EL (cell line): ENCODE measurements around the gene CDK8.
A peak's percentile ranks its signal among the peaks of the same experiment; 100 is the strongest.

Source experiments
- DNase-seq: peaks from one replicate; pipeline ENCODE4 v3.0.0-alpha.2; 2016

The CDK8 gene

DNA sequence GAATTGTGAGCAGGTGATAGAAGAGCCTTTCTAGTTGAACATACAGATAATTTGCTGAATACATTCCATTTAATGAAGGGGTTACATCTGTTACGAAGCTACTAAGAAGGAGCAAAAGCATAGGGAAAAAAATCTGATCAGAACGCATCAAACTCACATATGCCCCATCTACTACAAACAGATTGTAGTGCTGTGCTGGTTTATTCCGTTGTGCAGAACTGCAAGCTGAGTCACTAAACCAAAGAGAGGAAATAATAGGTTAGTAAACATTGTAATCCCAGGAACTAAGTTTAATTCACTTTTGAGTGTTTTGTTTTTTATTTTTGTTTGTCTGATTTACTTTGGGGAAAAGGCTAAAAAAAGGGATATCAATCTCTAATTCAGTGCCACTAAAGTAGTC lies 136.3 kb downstream of the CDK8 start:
- DNase-seq, result no peak

DNA sequence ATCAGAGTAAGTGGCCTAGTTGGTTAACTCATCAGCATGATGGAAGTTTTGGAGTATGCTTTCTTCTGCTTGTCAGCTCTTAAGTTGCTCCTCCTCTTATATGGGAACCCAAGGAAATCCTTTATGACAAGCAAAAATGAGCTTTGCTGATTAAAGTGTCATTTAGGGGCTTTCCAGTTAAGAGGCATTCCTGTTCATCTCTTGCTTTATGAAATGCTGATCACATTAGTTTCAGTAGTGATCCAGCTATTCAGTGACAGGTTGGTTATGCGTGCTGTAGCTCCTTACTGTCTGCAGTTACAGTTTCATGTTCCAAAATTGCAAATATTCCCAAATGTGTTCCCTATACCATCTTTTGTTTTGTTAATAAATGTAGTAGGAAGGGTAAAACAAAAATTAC lies 146.6 kb downstream of the CDK8 start:
- no peak for DNase-seq

DNA sequence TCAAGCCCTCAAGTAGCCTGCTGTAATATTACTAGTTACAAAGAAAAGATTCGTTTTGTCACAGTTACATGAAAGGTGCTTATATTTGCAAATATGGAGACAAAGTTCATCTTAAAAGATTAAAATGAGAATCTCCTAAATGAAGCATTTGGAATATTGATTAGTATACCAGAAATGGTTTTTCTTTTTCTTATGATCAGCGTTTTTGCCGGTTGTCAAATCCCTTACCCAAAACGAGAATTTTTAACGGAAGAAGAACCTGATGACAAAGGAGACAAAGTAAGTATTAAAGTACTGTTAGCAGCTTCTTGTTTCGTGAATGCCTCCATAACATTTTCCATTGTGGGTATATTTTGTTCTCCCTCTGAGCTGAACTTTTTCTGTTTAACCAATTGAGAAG lies 147.1 kb downstream of the CDK8 start:
- no peak for DNase-seq

DNA sequence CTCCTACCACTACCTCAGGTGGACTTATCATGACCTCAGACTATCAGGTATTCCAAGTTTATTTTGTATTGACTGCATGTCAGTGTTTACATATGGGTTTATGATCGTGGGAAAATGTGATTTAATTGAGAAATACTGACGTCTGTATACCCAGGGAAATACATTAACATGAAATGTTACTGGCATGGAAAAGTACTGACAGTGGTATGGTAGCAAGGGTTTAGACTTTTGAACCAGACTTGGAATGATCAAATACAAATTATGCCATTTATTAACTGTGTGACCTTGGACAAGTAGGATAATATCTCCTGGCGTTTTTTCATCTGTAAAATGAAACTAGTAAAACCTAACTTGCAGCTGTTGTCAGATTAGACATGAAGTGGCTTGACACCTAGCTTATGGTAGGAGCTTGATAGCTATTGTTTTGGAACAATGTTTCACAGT lies 147.7 kb downstream of the CDK8 start:
- DNase-seq, result no peak

DNA sequence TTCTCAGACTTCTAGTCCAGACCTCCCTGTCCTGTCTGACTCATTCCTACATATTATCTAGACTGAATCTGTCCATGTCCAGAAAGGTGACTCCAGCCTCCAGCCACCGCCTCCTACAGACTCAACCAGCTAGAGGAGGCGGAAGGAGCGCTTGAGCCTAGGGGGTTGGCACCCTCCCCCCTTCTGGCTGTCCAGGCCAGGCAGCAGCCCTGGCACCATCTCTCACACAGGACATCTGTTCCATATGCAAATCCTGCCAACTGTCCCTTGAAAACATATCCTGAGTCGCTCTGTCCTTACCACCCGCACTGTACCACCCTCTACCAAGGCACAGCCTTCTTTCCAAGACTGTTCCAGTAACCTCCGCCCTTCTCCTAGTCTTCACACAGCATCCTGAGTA lies 152.9 kb downstream of the CDK8 start:
- DNase-seq, result no peak

DNA sequence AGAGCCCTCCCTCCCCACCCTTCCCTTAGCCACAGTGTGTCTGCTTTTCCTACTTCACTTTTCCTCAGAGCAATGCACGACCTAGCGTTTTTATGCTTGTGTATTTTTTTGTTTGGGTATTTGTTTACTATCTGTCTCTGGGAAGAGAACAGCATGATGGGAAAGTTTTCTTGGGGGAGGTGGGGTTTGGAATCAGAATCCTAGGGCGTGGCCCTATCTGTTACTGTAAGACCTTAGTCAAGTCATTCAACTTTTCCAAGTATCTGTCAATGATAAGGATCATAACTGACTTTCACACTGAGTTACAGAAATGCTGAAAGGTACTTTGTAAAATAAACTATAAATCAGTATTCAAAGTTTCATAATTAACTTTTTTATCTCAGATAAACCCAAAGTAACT lies 157.3 kb downstream of the CDK8 start:
- DNase-seq, result no peak

DNA sequence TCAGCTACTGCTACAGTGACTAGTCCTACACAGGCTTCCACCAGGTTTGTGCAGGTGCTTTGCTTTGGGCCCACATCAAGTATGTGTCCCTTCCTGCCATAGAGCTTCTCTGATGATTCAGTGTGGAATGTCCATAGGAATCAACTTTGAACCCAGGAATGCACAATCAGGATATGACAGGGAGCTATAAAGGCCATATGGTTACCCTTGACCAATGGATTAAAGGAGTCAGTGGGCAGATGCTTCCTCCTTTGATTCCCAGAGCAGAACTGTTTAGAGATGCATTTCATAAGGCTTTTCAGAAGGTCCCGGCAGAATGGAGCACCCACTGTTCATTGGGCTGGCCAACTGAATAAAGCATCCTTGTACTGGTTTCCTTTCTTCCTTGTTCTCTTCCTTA lies 158.3 kb downstream of the CDK8 start:
- DNase-seq, result peak; percentile 31

DNA sequence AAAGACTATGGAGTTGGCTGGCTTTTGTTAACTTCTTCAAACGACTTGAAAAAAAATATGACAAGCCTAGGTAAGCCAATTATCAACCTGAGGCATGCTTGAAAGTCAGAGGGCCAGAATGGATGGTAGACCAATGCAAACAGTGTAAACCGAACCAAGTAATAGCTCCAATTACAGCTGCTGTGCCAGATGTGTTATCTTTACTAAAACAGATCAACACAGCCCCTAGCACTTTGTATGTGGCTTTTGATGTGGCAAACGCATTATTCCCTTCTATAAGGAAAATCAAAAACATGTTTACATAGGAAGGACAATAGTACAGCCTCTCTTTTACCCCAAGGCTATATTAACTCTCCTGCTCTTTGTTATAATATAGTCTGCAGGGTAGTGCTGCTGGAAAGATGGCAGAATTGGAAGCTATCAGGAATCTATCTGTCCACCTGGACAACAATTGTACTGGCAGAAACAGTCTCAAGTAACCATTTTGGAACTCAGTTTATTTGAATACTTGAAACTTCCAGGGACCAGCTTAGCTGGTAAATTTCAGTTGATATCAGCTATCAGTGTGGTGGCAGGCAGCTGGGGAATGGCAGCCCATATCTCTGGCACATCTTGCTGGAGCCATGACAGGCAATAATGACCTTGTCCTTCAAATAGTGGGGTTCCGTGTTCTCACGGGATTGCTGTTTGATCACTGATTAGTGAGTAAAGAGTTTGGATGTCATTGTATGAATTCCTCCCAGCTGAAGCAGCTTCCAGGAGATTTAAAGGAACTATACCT lies 159.2 kb downstream of the CDK8 start:
- DNase-seq, result no peak

DNA sequence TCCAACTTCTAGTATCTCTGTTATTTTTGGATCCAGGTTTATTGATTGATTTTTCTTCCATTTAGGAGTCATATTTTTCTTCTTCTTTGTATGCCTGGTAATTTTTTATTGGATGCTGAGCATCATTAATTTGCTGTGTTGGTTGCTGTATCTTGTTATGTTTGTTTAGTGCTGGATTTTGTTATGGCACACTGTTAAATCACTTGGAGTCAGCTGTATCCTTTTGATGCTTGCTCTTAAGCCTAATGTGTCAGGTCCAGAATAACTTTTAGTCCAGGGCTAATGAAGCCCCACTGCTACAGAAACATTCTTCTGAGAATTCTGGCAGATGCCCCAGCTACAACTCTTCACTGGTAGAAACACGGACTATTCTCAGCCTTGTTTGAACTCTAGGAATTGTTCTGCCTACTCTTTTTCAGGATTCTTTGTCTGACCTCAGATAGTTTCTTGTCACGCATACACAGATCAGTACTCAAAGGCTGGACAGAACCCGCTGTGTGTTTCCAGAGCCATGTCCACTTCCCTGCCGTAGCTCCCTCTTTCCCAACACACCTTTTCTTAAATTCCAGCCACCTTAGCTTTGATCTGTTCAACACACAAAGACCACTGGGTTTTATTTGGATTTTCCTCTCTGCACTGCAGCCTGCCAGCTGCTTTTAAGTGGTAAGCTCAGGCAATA lies 166.5 kb downstream of the CDK8 start:
- DNase-seq, result no peak

DNA sequence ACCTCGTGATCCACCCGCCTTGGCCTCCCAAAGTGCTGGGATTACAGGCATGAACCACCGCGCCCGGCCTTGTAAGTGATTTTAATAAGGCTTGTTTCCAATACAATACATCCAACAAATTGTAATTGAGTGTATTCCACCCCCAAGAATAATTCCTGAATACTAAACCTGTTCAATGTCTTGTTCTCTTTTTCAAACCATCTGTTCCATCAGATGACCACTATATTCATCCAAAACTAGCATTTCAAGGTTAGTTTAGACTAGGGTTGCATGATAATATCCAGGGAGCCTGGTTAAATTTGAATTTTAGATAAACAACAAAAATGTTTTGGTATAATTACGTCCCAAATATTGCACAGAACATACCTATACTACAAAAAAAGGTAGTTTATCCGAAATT lies 168.1 kb downstream of the CDK8 start:
- DNase-seq, result no peak

DNA sequence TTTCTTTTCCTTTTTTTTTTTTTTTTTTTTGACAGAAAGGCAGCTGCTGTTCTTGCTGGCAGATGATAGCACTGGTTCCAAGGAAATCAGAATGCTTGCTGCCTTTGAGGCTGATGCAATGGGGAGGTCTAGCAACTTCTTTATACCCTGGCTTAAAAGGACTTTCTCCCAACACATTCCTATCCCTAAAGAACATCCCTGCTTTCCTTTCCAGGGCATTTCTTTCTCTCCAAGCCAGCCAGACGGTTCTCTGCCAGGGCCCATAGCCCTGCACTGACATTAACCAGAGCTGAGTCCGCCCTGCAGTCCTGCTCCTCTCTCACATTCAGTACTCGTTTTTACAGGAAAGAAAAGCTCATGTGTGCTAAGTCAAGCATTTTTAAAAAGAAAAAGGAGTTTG lies 169.7 kb downstream of the CDK8 start:
- no peak for DNase-seq

DNA sequence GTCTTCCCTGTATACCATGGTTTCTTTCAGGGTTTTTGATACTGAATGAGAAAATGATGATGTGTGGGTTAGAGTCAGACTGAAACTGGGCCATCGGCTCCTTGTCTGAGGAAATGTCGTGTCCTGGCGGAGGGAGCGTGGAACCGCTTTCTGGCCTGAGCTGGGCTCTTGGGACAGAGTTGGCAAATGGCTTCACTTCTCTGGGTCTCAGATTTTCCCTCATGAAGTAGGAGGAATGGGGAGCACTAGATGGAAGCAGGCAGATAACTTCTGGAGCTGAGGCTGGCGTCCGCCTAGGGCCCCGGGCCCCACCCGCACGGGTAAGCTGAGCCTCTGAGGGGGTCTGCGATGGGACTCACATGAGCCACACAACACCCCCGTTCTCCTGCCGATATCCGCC lies 170.3 kb downstream of the CDK8 start:
- no peak for DNase-seq

DNA sequence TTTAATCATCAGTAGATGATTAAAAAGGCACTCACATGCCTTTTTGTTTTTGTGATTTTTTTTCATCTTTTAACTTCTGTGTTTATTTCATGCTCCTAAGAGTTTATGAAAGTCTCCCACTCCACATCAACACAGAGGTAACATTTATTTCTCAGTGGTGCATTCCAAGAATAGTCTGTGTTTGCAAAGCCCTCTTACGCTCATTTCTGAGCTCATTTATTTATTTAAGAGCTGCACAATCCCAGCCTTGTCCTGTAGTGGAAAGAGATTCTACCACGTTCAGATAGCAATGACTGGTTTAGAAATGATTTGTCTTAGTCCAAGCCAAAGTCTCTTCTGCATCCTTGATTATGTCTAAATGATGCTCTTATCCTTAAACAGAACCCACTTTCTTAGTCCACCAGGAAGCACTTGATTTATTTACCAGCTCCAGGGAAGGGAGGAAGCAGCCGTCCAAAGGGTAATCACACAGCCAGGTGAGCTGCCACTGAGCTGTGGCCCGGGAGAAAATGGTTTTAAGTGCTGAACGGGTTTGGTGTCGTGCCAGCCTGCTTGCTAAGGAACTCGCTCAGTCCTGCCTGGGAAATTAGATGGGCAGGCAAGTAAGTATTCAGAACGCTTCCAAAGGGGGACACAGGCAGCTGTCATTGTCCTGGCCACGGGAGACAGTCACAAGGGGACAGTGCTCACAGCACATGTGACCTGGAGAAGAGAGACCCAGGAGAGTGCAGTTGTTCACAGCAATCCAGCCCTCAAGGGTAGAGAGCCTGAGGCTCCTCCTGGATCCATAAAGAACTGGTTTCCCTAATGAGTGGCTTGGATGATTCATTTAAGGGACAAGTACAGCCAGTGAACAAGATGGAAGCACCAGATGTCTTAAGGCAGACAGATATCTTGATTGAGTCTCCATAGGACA lies 171.8 kb downstream of the CDK8 start:
- peak; percentile 27 for DNase-seq

DNA sequence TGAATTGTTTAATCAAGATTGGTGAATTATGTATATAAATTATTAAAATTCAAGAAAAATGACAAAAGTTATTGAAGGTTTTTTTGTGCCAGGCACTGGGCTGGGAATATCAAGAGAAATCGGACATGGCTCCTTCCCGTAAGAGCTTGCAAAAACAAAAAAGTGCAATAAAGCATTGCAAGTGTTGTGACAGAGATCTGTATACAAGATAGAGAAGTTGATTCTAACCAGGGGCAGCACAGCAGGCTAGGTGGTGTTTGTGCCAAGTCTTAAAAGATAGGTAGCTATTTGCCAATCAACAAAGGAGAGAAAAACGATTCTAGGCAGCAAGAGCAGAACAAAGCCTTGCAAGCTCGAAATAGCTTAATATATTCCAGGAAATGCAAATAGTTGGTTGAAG lies 179.8 kb downstream of the CDK8 start:
- no peak for DNase-seq

DNA sequence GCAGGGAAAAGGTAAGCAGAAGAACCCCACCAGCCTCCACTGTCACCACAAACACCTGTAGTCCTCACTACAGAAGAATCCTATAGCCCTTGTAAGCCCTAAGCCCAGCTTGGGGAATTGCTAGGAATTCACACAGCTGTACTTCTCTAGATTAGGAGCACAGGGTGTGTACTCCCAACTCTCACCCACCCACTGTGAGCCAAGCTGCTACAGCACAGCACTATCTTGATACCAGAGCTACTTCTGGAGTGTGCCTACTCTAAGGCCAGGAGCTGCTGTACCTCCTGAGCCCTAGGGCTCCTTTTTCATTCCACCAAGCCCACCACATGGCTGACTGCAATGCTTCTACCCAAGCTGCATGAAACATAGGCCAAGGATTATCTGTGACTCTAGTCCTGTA lies 181.2 kb downstream of the CDK8 start:
- DNase-seq, result no peak

DNA sequence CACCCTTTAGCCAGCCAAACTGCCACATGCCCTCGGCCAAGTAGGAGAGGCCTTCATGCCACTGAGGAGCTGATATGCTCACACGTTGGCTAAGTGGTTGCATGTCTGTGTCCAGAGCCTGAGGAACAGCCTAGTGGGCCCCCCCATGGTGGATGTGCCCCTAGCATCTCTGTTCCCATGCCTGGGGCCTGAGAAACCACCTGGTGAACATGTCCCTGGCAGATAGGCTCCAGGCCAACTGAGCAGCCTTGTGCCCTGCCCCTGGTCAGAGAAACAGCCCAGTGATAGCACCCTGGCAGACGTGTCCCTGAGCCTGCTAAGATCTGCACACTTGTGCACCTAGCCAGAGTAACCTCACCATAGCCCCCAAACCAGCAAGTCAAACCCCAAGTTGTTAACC lies 181.7 kb downstream of the CDK8 start:
- no peak for DNase-seq

DNA sequence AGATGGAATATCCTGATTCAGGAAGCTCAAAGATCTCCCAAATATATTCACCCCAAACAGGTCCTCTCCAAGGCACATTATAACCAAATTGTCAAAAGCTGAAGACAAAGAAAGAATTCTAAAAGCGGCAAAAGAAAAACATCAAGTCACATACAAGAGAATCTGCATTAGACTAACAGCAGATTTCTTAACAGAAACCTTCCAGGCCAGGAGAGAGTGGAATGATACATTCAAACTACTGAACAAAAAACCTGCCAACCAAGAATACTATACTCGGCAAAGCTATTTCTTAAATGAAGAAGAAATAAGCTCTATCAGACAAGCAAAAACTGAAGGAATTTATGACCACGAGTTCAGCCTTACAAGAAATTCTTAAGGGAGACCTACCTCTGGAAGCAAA lies 183.0 kb downstream of the CDK8 start:
- DNase-seq, result no peak

DNA sequence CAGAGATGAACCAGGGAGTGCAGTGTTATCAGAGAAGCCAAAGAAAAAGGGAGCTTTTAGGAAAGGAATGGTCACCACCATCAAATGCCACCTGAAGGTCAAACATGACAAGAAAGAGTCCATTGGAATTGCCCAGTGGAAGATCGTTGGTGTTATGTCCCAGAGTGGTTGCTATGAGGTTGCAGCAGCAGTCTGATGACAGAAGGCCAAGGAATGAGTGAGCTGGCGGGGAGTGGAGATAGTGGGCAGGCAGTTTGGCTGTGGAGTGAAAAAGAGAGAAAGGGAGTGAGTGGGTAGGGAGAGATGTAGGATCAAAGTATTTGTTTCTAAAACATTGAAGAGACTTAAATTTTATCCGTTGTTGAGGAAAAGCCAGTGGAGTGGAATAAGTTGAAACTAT lies 186.2 kb downstream of the CDK8 start:
- DNase-seq, result peak; percentile 33

DNA sequence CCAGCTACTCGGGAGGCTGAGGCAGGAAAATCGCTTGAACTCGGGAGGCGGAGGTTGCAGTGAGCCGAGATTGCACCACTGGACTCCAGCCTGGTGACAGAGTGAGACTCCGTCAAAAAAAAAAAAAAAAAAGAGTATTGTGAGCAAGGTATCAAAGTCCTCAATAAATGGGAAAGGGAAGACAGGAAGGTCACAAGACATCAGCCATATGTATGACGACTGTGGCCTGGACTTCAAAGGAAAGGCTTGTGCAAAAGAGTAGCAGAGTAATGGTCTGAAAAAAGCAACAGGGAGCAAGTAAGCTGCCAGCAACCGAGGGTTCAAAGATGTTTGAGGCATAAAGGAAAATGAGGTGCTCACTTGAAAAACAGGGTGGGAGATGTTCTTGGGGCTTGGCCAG lies 187.5 kb downstream of the CDK8 start:
- no peak for DNase-seq

DNA sequence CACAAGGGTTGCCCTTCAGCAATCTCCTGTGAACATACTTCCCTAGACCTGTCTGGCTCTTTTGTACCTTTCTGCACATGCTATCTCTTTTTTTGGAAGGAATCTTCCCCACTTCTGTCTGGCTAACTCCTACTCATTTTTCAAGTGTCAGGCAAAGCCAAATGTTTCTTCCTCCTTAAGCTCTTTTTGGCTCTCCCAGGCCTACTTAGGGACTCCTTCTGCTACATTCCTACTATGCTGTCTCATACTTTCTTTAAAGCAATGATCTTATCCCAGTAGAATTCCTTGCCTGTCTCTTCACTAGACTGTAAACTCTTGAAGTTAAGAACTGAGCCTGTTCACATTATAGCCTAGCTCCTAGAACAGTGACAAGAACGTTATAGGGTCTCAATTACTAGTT lies 188.6 kb downstream of the CDK8 start:
- DNase-seq, result peak; percentile 78

DNA sequence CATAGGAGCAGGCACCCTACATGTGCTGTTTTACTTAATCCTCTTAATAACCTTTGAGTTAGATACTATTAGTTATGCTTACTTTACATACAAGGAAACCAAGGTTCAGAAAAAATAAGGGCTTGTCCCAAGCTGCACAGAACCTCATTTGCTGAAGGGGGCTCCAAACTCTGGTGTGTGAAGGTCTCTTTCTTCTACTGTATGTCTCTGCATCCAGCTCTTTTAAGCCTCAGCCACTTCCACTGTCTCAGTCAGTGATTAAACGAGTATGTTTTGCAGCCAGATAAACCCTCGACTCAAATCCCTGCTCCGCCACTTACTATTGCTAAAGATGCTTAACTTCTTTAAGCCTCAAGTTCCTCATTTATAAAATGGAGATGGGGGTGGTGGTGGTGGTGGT lies 191.2 kb downstream of the CDK8 start:
- DNase-seq, result no peak

DNA sequence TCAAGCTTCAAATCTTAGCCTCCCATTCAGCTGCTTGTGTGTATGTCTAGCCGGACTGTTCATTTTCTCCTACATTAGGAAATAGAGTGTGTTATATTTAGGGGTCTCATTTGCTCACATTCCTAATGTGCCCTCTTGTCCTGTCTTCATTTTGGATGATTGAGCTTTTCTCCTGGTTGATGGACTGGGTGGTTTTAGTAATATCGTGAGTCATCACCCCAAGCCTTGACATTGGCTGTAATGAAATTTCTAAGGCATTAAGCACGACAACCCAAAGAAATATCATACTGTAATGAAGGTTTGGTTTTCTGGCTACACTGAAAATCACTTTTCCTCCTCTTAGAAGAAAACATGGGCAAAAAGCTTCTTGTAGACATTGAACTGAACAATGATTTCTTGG lies 192.8 kb downstream of the CDK8 start:
- peak; percentile 41 for DNase-seq

DNA sequence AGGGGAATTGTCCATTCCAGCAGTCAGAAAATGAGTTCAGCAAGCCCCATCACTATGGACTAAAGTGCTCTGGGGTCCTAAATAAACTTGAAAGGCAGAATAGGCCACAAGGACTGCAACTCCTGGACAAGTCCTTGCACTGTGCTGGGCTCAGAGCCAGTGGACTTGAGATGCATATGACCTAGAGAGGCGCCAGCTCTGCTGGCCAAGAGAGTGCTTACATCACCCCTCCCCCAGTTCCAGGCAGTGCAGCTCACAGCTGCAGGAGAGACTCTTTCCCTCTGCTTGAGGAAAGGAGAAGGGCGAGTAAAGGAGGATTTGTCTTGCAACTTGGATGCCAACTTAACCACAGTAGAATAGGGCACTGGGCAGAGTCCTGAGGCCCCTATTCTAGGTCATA lies 194.1 kb downstream of the CDK8 start:
- no peak for DNase-seq
